ENCODE results near the gene USP14. TPM values are rescaled to one million over a fixed set of nuclear protein-coding genes. Genes with fewer than 3 reads are reported as not detected.
"Not testable (repeated sequence)": the region's sequence is repeated elsewhere in the genome, so short reads cannot be mapped to it uniquely, and the experiment has no call there.

USP14 gene
- total and polyA plus RNA-seq, 4 donors, result 30.9 to 74.0 (median 54.1) TPM

DNA sequence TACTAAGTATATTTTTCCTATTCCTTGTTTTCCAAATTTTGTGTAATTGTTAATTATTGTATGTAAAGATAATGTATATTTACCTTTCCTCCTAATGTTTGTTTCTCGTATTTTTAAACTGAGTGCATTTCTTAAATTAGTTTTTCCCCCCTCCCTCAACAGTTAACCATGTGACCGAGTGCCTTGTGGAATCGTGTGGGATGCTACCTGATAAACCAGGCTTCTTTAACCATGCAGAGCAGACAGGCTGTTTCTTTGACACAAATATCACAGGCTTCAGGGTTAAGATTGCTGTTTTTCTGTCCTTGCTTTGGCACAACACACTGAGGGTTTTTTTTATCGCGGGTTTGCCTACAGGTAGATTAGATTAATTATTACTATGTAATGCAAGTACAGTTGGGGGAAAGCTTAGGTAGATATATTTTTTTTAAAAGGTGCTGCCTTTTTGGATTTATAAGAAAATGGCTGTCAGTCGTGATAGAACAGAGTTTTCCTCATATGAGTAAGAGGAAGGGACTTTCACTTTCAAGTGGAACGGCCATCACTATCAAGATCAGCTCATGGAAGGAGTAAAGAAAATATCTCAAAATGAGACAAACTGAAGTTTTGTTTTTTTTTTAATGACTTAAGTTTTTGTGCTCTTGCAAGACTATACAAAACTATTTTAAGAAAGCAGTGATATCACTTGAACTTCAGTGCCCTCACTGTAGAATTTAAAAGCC, 37.7 kb upstream of the USP14 start:
- not testable (repeated sequence) for DNase-seq (ENCODE audit: low read depth in 4 of 6, low spot score in 6 of 6); H3K9me3 ChIP-seq (ENCODE audit: control insufficient read depth, insufficient read depth, low read length); H3K27me3 ChIP-seq (ENCODE audit: control insufficient read depth, insufficient read depth, low read length); H3K4me1 ChIP-seq (ENCODE audit: control insufficient read depth, insufficient read depth, low read length); H3K27ac ChIP-seq (ENCODE audit: low read depth, low read length); H3K36me3 ChIP-seq (ENCODE audit: control insufficient read depth, insufficient read depth, low read length); H3K4me3 ChIP-seq (ENCODE audit: low read depth, low read length)
- no CpG with 5 or more reads among the region's 7 CpGs for WGBS (ENCODE audit: insufficient coverage)

DNA sequence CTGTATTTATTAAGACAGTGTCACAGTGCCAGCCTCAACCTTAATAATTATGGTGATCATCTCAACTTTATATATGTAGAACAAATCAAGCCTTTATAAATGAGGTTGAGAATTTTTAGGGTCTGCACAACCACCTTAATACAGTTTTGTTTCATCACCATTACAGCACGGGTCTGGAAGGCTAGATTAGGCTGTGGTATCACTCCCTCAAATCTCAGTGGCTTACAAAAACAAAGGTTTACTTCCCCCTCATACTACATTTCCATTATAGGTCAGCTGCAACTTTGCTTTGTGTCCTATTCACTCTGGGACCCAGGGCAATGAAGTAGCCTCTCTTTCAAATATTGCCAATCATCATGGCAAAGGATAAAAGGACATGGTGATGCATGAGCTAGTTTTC, 23.3 kb upstream of the USP14 start:
- Histone ChIP-seq H3K4me3 (ENCODE audit: low read depth, low read length) (no peak overlapping the region), H3K27me3 (ENCODE audit: control insufficient read depth, insufficient read depth, low read length) (no peaks in the 10 kb centered on the region), H3K9me3 (ENCODE audit: control insufficient read depth, insufficient read depth, low read length) (no peaks in the 10 kb centered on the region), H3K4me1 (ENCODE audit: control insufficient read depth, insufficient read depth, low read length) (no peaks in the 10 kb centered on the region), H3K27ac (ENCODE audit: low read depth, low read length) (no peak overlapping the region), H3K36me3 (ENCODE audit: control insufficient read depth, insufficient read depth, low read length) (no peaks in the 10 kb centered on the region)
- no peak for DNase-seq (ENCODE audit: low read depth in 4 of 6, low spot score in 6 of 6)
- WGBS (ENCODE audit: insufficient coverage), result 60% methylated on average over 1 of the region's 1 CpG

DNA sequence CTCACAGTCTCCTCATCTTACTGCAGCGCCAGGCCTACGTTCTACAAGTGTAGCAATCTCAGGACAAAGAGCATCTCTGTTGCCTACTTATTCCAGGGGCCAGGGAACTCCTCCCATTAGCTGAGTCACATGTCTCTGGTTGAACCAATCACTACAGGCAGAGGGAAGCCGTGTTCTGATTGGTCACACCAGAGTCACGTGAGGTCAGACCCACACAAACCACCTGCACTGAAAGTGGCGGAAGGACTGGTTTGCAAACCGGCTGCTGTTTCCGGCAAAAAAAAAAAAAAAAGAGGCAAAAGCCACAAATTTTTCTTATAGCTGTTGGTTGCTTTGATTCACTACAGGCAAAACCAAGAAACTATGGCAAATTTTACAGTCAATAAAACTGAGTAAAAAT, 21.9 kb upstream of the USP14 start:
- no peaks in the 10 kb centered on the region for H3K36me3 ChIP-seq (ENCODE audit: control insufficient read depth, insufficient read depth, low read length)
- no peak overlapping the region for H3K4me3 ChIP-seq (ENCODE audit: low read depth, low read length)
- WGBS (ENCODE audit: insufficient coverage), result 75% methylated on average over 7 of the region's 7 CpGs
- H3K27ac ChIP-seq (ENCODE audit: low read depth, low read length), result no peak overlapping the region
- no peak for DNase-seq (ENCODE audit: low read depth in 4 of 6, low spot score in 6 of 6)
- no peaks in the 10 kb centered on the region for H3K9me3 ChIP-seq (ENCODE audit: control insufficient read depth, insufficient read depth, low read length)
- no peaks in the 10 kb centered on the region for H3K4me1 ChIP-seq (ENCODE audit: control insufficient read depth, insufficient read depth, low read length)
- H3K27me3 ChIP-seq (ENCODE audit: control insufficient read depth, insufficient read depth, low read length), result no peaks in the 10 kb centered on the region

DNA sequence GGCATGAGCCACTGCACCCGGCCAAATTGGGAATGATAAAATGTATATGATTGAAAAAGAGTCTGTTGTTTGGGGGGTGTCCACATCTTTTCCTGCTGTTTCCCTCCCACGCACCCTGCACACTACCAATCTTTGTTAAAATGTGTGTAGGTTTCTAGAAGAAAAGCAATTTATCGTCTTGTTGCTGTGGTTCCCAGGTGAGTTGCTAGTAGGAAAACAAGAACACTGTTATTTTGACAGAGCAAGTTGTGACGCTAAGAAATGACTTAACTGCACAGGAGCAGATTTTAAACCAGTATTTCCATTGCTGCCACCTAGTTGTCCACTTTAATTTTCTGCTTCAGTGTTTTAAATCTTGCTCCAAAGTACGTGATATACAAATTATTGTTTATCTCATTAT, 21.0 kb upstream of the USP14 start:
- Histone ChIP-seq H3K27me3 (ENCODE audit: control insufficient read depth, insufficient read depth, low read length) (no peaks in the 10 kb centered on the region), H3K9me3 (ENCODE audit: control insufficient read depth, insufficient read depth, low read length) (no peaks in the 10 kb centered on the region), H3K4me1 (ENCODE audit: control insufficient read depth, insufficient read depth, low read length) (no peaks in the 10 kb centered on the region), H3K36me3 (ENCODE audit: control insufficient read depth, insufficient read depth, low read length) (no peaks in the 10 kb centered on the region), H3K4me3 (ENCODE audit: low read depth, low read length) (no peak overlapping the region), H3K27ac (ENCODE audit: low read depth, low read length) (no peak overlapping the region)
- no peak for DNase-seq (ENCODE audit: low read depth in 4 of 6, low spot score in 6 of 6)
- no CpG with 5 or more reads among the region's 5 CpGs for WGBS (ENCODE audit: insufficient coverage)

DNA sequence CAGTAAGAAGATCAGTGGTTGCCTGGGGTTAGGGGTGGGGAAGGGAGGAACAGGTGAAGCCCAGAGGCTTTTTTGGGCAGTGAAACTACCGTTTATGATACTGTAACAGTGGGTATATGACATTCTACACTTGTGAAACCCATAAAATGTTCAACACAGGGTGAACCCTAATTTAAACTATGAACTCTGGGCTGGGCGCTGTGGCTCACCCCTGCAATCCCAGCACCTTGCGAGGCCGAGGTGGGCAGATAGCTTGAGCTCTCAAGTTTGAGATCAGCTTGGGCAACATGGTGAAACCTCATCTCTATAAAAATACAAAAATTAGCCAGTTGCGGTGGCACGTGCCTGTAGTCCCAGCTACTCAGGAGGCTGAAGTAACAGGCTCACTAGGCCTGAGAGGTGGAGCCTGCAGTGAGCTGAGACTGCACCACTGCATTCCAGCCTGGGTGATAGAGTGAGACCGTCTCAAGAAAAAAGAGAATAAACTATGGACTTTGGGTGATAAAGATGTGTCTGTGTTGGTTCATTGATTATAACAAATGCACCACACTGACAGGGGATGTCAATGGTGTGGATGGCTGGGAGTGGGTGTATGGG, 17.6 kb upstream of the USP14 start:
- H3K4me1 ChIP-seq (ENCODE audit: control insufficient read depth, insufficient read depth, low read length), result no peaks in the 10 kb centered on the region
- whole genome bisulfite sequencing (ENCODE audit: insufficient coverage), result 91% methylated on average over 5 of the region's 7 CpGs
- H3K27me3 ChIP-seq (ENCODE audit: control insufficient read depth, insufficient read depth, low read length), result no peaks in the 10 kb centered on the region
- H3K27ac ChIP-seq (ENCODE audit: low read depth, low read length), result no peak overlapping the region
- no peaks in the 10 kb centered on the region for H3K9me3 ChIP-seq (ENCODE audit: control insufficient read depth, insufficient read depth, low read length)
- no peaks in the 10 kb centered on the region for H3K36me3 ChIP-seq (ENCODE audit: control insufficient read depth, insufficient read depth, low read length)
- H3K4me3 ChIP-seq (ENCODE audit: low read depth, low read length), result no peak overlapping the region
- DNase-seq (ENCODE audit: low read depth in 4 of 6, low spot score in 6 of 6), result no peak

DNA sequence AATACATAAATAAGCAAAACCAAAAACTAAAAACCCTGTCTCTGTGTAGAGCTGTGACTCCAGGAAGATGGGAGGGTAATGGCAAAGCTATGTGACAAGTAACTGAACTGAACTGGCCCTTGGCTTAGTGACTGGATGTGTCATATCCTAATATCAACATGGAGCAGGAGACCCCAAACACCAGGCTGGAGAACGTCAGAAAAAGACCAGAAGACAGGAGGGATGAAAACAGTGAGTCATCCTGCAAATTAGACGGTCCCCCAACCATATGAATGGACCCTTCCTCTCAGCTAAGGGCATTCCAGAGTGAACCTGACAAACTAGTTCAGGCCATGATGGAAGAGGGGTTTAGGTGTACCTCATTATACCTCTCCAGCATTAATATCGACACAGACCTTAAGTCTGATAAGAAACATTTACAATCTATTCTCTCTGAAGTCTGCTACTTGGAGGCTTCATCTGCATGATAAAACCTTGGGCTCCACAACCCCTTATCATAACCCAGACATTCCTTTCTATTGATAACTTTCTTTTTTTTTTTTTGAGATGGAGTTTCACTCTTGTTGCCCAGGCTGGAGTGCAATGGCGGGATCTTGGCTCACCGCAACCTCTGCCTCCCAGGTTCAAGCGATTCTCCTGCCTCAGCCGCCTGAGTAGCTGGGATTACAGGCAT, 15.6 kb upstream of the USP14 start:
- not testable (repeated sequence) for H3K36me3 ChIP-seq (ENCODE audit: control insufficient read depth, insufficient read depth, low read length); DNase-seq (ENCODE audit: low read depth in 4 of 6, low spot score in 6 of 6); H3K4me1 ChIP-seq (ENCODE audit: control insufficient read depth, insufficient read depth, low read length); H3K4me3 ChIP-seq (ENCODE audit: low read depth, low read length); H3K27ac ChIP-seq (ENCODE audit: low read depth, low read length); H3K9me3 ChIP-seq (ENCODE audit: control insufficient read depth, insufficient read depth, low read length); H3K27me3 ChIP-seq (ENCODE audit: control insufficient read depth, insufficient read depth, low read length)
- no CpG with 5 or more reads among the region's 7 CpGs for WGBS (ENCODE audit: insufficient coverage)

DNA sequence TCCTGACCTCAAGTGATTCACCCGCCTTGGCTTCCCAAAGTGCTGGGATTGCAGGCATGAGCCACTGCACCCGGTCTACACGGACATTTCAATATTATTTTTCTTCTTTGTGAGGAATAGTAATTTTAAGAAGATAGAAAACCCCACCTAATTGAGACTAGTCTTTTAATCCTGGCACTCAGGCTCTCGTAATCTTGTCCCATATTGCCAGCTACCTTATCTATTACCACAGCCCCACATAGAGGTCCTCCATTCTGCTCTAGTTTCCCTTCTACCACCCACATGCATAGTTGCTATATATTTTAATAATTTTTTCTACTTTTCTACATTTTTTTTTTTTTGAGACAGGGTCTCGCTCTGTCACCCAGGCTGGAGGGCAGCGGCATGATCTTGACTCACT, 9.5 kb upstream of the USP14 start:
- no peaks in the 10 kb centered on the region for H3K4me1 ChIP-seq (ENCODE audit: control insufficient read depth, insufficient read depth, low read length)
- no peaks in the 10 kb centered on the region for H3K36me3 ChIP-seq (ENCODE audit: control insufficient read depth, insufficient read depth, low read length)
- H3K27me3 ChIP-seq (ENCODE audit: control insufficient read depth, insufficient read depth, low read length), result no peaks in the 10 kb centered on the region
- no CpG with 5 or more reads among the region's 6 CpGs for WGBS (ENCODE audit: insufficient coverage)
- H3K27ac ChIP-seq (ENCODE audit: low read depth, low read length), result no peak overlapping the region
- DNase-seq (ENCODE audit: low read depth in 4 of 6, low spot score in 6 of 6), result no peak
- no peak overlapping the region for H3K4me3 ChIP-seq (ENCODE audit: low read depth, low read length)
- H3K9me3 ChIP-seq (ENCODE audit: control insufficient read depth, insufficient read depth, low read length), result no peaks in the 10 kb centered on the region

DNA sequence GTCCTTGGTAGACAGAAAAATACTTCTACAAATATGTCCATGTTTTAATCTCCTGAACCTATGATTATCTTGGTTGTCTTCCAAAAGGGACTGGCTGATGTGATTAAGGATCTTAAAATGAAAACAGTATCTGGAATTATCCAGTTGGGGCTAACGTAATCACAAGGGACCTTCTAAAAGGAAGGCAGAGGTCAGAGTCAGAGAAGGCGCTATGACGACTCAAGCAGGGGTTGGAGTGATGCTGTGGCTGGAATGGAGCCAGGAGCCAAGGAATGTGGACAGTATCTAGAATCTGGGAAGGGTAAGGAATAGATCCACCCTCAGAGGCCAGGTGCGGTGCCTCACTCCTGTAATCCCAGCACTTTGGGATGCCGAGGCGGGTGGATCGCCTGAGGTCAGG, 4.2 kb upstream of the USP14 start:
- H3K27ac ChIP-seq (ENCODE audit: low read depth, low read length), result no peak overlapping the region

DNA sequence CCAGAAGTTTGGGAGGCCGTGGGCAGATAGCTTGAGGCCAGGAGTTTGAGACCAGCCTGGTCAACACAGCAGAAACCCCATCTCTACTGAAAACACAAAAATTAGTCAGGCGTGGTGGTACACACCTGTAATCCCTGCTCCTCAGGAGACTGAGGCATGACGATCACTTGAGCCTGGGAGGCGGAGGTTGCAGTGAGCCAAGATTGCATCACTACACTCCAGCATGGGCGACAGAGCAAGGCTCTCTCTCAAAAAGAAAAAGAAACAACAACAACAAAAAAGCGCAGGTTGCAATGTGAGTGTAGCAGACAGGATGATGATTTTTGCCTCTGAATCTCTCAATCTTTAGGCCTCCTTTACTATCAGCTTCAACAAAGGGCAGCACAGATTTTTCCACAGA, 2.7 kb upstream of the USP14 start:
- no peaks in the 10 kb centered on the region for H3K9me3 ChIP-seq (ENCODE audit: control insufficient read depth, insufficient read depth, low read length)
- H3K4me1 ChIP-seq (ENCODE audit: control insufficient read depth, insufficient read depth, low read length), result peaks cover 5% of the 10 kb centered on the region

More for the DNA sequence above, 4.2 kb upstream of the USP14 start:
- 90% methylated on average over 7 of the region's 7 CpGs for WGBS (ENCODE audit: insufficient coverage)
- H3K27me3 ChIP-seq (ENCODE audit: control insufficient read depth, insufficient read depth, low read length), result no peaks in the 10 kb centered on the region
- no peak for DNase-seq (ENCODE audit: low read depth in 4 of 6, low spot score in 6 of 6)
- H3K4me1 ChIP-seq (ENCODE audit: control insufficient read depth, insufficient read depth, low read length), result no peaks in the 10 kb centered on the region
- H3K9me3 ChIP-seq (ENCODE audit: control insufficient read depth, insufficient read depth, low read length), result no peaks in the 10 kb centered on the region
- no peak overlapping the region for H3K4me3 ChIP-seq (ENCODE audit: low read depth, low read length)
- H3K36me3 ChIP-seq (ENCODE audit: control insufficient read depth, insufficient read depth, low read length), result no peaks in the 10 kb centered on the region

More for the DNA sequence above, 2.7 kb upstream of the USP14 start:
- Histone ChIP-seq H3K36me3 (ENCODE audit: control insufficient read depth, insufficient read depth, low read length) (peaks cover under 1% of the 10 kb centered on the region), H3K4me3 (ENCODE audit: low read depth, low read length) (no peak overlapping the region), H3K27ac (ENCODE audit: low read depth, low read length) (no peak overlapping the region), H3K27me3 (ENCODE audit: control insufficient read depth, insufficient read depth, low read length) (no peaks in the 10 kb centered on the region)
- 83% methylated on average over 2 of the region's 6 CpGs for WGBS (ENCODE audit: insufficient coverage)
- no peak for DNase-seq (ENCODE audit: low read depth in 4 of 6, low spot score in 6 of 6)
